Activated gamma-delta T cell treated with anti-CD3 and anti-CD28 coated beads, Interleukin-2, amount 50 U/mL, for 16 hours (primary cell): ENCODE results near the gene CNKSR3.

ENCODE experiments used
- DNase-seq: peaks from one replicate; pipeline ENCODE4 v3.0.0-alpha.2; 2020; ENCODE audit warnings: low read depth

The CNKSR3 gene

GRCh38 chr6:154412106-154412820, 98.2 kb downstream of the CNKSR3 start:
- no peak for DNase-seq

- DNase-seq: no peak
Observed at GRCh38 chr6:154411076-154411475, 99.4 kb downstream of the CNKSR3 start.

- no peak for DNase-seq
Observed at GRCh38 chr6:154410619-154411072, 99.8 kb downstream of the CNKSR3 start.

- no peak for DNase-seq
Observed at GRCh38 chr6:154408891-154409500, 101.5 kb downstream of the CNKSR3 start.

- DNase-seq: no peak
Observed at GRCh38 chr6:154407440-154407839, 103.0 kb downstream of the CNKSR3 start.

GRCh38 chr6:154406869-154407268, 103.6 kb downstream of the CNKSR3 start:
- no peak for DNase-seq

- DNase-seq: no peak
Observed at GRCh38 chr6:154406301-154406700, 104.2 kb downstream of the CNKSR3 start.

GRCh38 chr6:154404791-154405400, 105.6 kb downstream of the CNKSR3 start:
- DNase-seq: no peak

- no peak for DNase-seq
Observed at GRCh38 chr6:154403788-154404187, 106.7 kb downstream of the CNKSR3 start.

- no peak for DNase-seq
Observed at GRCh38 chr6:154402081-154402780, 108.3 kb downstream of the CNKSR3 start.

- no peak for DNase-seq
Observed at GRCh38 chr6:154399097-154399496, 111.4 kb downstream of the CNKSR3 start.

- no peak for DNase-seq
Observed at GRCh38 chr6:154397491-154398195, 112.8 kb downstream of the CNKSR3 start.

GRCh38 chr6:154395878-154396277, 114.6 kb downstream of the CNKSR3 start:
- no peak for DNase-seq

- no peak for DNase-seq
Observed at GRCh38 chr6:154395316-154395715, 115.2 kb downstream of the CNKSR3 start.

GRCh38 chr6:154394571-154394970, 115.9 kb downstream of the CNKSR3 start:
- DNase-seq: no peak

- DNase-seq: no peak
Observed at GRCh38 chr6:154390034-154390433, 120.5 kb downstream of the CNKSR3 start.

- no peak for DNase-seq
Observed at GRCh38 chr6:154388803-154389202, 121.7 kb downstream of the CNKSR3 start.

GRCh38 chr6:154386848-154387717, 123.4 kb downstream of the CNKSR3 start:
- no peak for DNase-seq

- no peak for DNase-seq
Observed at GRCh38 chr6:154384191-154384590, 126.3 kb downstream of the CNKSR3 start.

- DNase-seq: no peak
Observed at GRCh38 chr6:154383273-154383672, 127.2 kb downstream of the CNKSR3 start.

GRCh38 chr6:154382740-154383139, 127.7 kb downstream of the CNKSR3 start:
- no peak for DNase-seq
